Keratinocyte (primary cell): Measurements from ENCODE around the gene GRIN3A. TPM values are rescaled to one million over a fixed set of nuclear protein-coding genes. Genes with fewer than 3 reads are reported as not detected.
A peak's percentile ranks its signal among the peaks of the same experiment; 100 is the strongest.

Source experiments
- DNase-seq: peaks from one replicate; pipeline ENCODE4 v3.0.0-alpha.2; 2011; ENCODE audit warnings: low read depth, missing footprints, low spot score
- FAIRE-seq: peaks from 2 replicates; lab custom pipeline; 2011; peaks lifted over from hg19 to GRCh38; lab: Jason Lieb, UNC
- H2AFZ ChIP-seq: 2 replicates; pipeline ENCODE4 v1.6.0; 2012; ENCODE audit warnings: low read length, control low read depth, inconsistent platforms; ENCODE audit not compliant: control insufficient read depth
- H3K27ac ChIP-seq: 2 replicates; pipeline ENCODE4 v1.5.1; 2011; ENCODE audit warnings: low read length; ENCODE audit not compliant: control insufficient read depth, insufficient read depth
- H3K27me3 ChIP-seq: 3 replicates; pipeline ENCODE4 v1.6.0; 2011; ENCODE audit warnings: low read length; ENCODE audit not compliant: control insufficient read depth, insufficient read depth; ENCODE audit errors: extremely low read depth
- H3K36me3 ChIP-seq, 2 experiments: 2 replicates in 1 of 2; 3 replicates in 1 of 2; pipeline ENCODE4 v1.5.1; 2011; ENCODE audit warnings: low read length in 2 of 2, mild to moderate bottlenecking in 1 of 2; ENCODE audit not compliant: control insufficient read depth in 2 of 2, insufficient read depth in 2 of 2; ENCODE audit errors: extremely low read depth in 1 of 2
- H3K4me1 ChIP-seq: 3 replicates; pipeline ENCODE4 v1.5.1; 2011; ENCODE audit warnings: low read length; ENCODE audit not compliant: control insufficient read depth, insufficient read depth; ENCODE audit errors: extremely low read depth
- H3K4me2 ChIP-seq: 3 replicates; pipeline ENCODE4 v1.6.0; 2011; ENCODE audit warnings: low read depth, low read length; ENCODE audit not compliant: control insufficient read depth, insufficient read depth; ENCODE audit errors: extremely low read depth
- H3K4me3 ChIP-seq, 3 experiments: fragments of 200-600 bp in 1 of 3; sonication (generic) in 1 of 3; 2 replicates in 2 of 3; 3 replicates in 1 of 3; pipeline ENCODE4 v1.5.1; 2011 to 2016; ENCODE audit warnings: low read length in 3 of 3, mild to moderate bottlenecking in 3 of 3, control low read depth in 2 of 3, inconsistent platforms in 1 of 3, low read depth in 1 of 3, mixed read lengths in 1 of 3, mixed run types in 1 of 3, moderate library complexity in 1 of 3; ENCODE audit not compliant: control insufficient read depth in 2 of 3, insufficient read depth in 2 of 3; ENCODE audit errors: extremely low read depth in 1 of 3
- H3K79me2 ChIP-seq: 2 replicates; pipeline ENCODE4 v1.6.0; 2012; ENCODE audit warnings: low read length; ENCODE audit not compliant: control insufficient read depth, insufficient read depth
- H3K9ac ChIP-seq: 3 replicates; pipeline ENCODE4 v1.6.0; 2011; ENCODE audit warnings: low read length; ENCODE audit not compliant: control insufficient read depth, insufficient read depth; ENCODE audit errors: extremely low read depth
- H3K9me1 ChIP-seq: 3 replicates; pipeline ENCODE4 v1.6.0; 2011; ENCODE audit warnings: low read length; ENCODE audit not compliant: control insufficient read depth, insufficient read depth; ENCODE audit errors: extremely low read depth
- H3K9me3 ChIP-seq: 2 replicates; pipeline ENCODE4 v1.5.1; 2012; ENCODE audit warnings: low read depth, low read length; ENCODE audit not compliant: control insufficient read depth
- H4K20me1 ChIP-seq: 3 replicates; pipeline ENCODE4 v1.6.0; 2011; ENCODE audit warnings: low read length; ENCODE audit not compliant: control insufficient read depth, insufficient read depth; ENCODE audit errors: extremely low read depth
- EZH2 ChIP-seq: IDR thresholded peaks from one replicate; pipeline ENCODE4 v1.6.1; 2012; ENCODE audit warnings: inconsistent platforms, mild to moderate bottlenecking, low read length, moderate library complexity
- dilution Hi-C: fragments of 300-500 bp; cut with MboI; formaldehyde crosslinking; loops from one replicate; pipeline ENCODE4 v1.7.0; 2020; ENCODE audit warnings: low sequenced_read_pairs; ENCODE audit not compliant: extremely low pct_ligation_motif_present
- polyA plus RNA-seq, 5 experiments: library from polyadenylated mRNA; depleted of rRNA in 3 of 5; stranded (reverse) in 3 of 5; stranded (forward) in 1 of 5; unstranded in 1 of 5; fragments of >200 nt; gene quantifications; 1 replicate in 1 of 5; 2 replicates in 3 of 5; 3 replicates in 1 of 5; pipeline versions ENCODE4 v1.2.1 to v1.2.3, GENCODE V29; 2011 to 2012; ENCODE audit warnings: missing spikeins in 2 of 5, low read depth in 1 of 5, low replicate concordance in 1 of 5
- TF ChIP-seq, protein P1 (sequence below), 3 experiments: IDR thresholded peaks in 1 of 3; conservative IDR thresholded peaks in 1 of 3; optimal IDR thresholded peaks in 1 of 3; 2 replicates in 2 of 3; 3 replicates in 1 of 3; pipeline versions ENCODE3 to v1.5.1; 2011; ENCODE audit warnings: low read length in 3 of 3, mild to moderate bottlenecking in 3 of 3, moderate library complexity in 2 of 3, control low read depth in 1 of 3, inconsistent platforms in 1 of 3; ENCODE audit not compliant: insufficient read depth in 2 of 3; ENCODE audit errors: extremely low read depth in 1 of 3

The GRIN3A gene
- polyA plus RNA-seq, 1 donor (not counting 4 experiments of a cell fraction or from before 2014, with no cell fraction given): not detected

DNA sequence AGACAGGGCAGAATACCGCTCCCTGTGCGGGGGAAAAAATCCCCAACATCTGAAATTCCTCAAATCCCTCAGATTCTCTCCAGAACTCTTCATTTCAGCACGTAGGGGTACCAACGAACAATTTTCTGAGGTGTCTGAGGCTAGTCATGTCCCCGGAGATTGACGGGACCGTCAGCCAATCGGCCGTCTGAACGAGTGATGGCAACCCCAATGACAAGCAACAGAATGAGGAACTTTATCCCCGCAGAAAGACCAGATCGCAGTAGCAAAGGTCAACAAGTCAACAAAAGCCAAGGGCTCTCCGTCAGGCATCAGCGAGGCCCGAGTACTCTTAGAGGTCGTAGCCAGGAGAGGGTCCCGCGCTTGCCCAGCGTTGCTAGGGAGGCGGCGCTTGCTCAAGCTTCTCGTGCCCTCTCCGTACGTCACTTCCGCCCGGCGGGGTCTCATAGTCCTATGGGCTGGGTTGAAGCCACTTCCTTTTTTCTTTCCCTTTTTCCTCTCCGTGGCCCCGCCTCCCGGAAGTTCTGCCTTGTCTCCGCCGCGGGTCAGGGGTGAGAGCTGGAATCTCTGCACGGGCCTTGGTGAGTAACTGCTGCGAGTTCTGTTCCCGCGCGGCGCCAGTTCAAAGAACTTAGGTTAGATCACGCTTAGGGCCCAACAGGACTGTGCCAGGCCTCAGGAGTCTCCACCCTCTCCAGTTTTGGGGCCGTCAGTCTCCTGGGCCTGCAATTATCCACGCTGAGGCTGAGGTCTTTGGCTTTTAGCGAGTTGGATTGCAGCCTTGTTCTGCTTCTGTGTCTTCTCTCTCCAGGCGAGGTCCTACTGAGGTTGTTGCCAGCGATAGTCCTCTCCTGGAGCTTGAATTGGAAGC is 204.9 kb downstream of the GRIN3A start, which contains the start of gene RNF20:
RNF20 (plus strand) TSS at position 520 of the 871 bp plus-strand sequence. CDS start 1,571 bp downstream, outside the sequence.
- Histone ChIP-seq H3K9ac (peak within 1 kb of the TSS; percentile 95), H3K4me2 (peak within 1 kb of the TSS; percentile 94), H3K4me3 (peak within 1 kb of the TSS; percentile 72 to 94 (median 91)), H2AFZ (peak within 1 kb of the TSS; percentile 100), H3K79me2 (peaks cover 16% of the 10 kb centered on the region), H4K20me1 (no peaks in the 10 kb centered on the region), H3K36me3 (peaks cover 0 to 2% of the 10 kb centered on the region in 2 experiments), H3K9me3 (no peaks in the 10 kb centered on the region), H3K9me1 (no peaks in the 10 kb centered on the region), H3K27me3 (no peaks in the 10 kb centered on the region), H3K27ac (peak within 1 kb of the TSS; percentile 99), H3K4me1 (peaks cover 20% of the 10 kb centered on the region)
- TF ChIP-seq EZH2: no peak
- TF ChIP-seq, protein P1, sequence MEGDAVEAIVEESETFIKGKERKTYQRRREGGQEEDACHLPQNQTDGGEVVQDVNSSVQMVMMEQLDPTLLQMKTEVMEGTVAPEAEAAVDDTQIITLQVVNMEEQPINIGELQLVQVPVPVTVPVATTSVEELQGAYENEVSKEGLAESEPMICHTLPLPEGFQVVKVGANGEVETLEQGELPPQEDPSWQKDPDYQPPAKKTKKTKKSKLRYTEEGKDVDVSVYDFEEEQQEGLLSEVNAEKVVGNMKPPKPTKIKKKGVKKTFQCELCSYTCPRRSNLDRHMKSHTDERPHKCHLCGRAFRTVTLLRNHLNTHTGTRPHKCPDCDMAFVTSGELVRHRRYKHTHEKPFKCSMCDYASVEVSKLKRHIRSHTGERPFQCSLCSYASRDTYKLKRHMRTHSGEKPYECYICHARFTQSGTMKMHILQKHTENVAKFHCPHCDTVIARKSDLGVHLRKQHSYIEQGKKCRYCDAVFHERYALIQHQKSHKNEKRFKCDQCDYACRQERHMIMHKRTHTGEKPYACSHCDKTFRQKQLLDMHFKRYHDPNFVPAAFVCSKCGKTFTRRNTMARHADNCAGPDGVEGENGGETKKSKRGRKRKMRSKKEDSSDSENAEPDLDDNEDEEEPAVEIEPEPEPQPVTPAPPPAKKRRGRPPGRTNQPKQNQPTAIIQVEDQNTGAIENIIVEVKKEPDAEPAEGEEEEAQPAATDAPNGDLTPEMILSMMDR (optimal IDR thresholded peaks at IDR 0.05 in 1 of 3, IDR thresholded peaks at IDR 0.05 in 1 of 3, conservative IDR thresholded peaks at IDR 0.05 in 1 of 3; ENCODE audit: extremely low read depth in 1 of 3, insufficient read depth in 2 of 3, low read length in 3 of 3): no peak
- DNase-seq (peak; percentile 84), FAIRE-seq (peak; percentile 68)
- dilution Hi-C loops: no loop called here

- FAIRE-seq (peak; percentile 29), DNase-seq (no peak)
- H3K36me3 ChIP-seq: no peaks in the 10 kb centered on the region
- no peak overlapping the region for H2AFZ ChIP-seq
- H3K4me2 ChIP-seq: no peak overlapping the region
- H4K20me1 ChIP-seq: no peaks in the 10 kb centered on the region
- H3K4me3 ChIP-seq: no peak overlapping the region
- H3K27me3 ChIP-seq: no peaks in the 10 kb centered on the region
- no peaks in the 10 kb centered on the region for H3K9me1 ChIP-seq
- H3K4me1 ChIP-seq: peaks cover 8% of the 10 kb centered on the region
- H3K27ac ChIP-seq: no peak overlapping the region
- H3K79me2 ChIP-seq: peaks cover 10% of the 10 kb centered on the region
- TF ChIP-seq EZH2: no peak
- TF ChIP-seq, protein P1 (optimal IDR thresholded peaks at IDR 0.05 in 1 of 3, IDR thresholded peaks at IDR 0.05 in 1 of 3, conservative IDR thresholded peaks at IDR 0.05 in 1 of 3; ENCODE audit: extremely low read depth in 1 of 3, insufficient read depth in 2 of 3, low read length in 3 of 3): peak; percentile 74 to 82 (median 77)
- dilution Hi-C loops: no loop called here
- no peak overlapping the region for H3K9ac ChIP-seq
- no peaks in the 10 kb centered on the region for H3K9me3 ChIP-seq
Observed at GRCh38 chr9:101530076-101530711, 208.3 kb downstream of the GRIN3A start.
